Measurements from ENCODE around the gene GAS7. TPM values are rescaled to one million over a fixed set of nuclear protein-coding genes. Genes with fewer than 3 reads are reported as not detected.

The GAS7 gene
- total RNA-seq, 2 donors from 2014 or later: 79.7 to 113 TPM

DNA sequence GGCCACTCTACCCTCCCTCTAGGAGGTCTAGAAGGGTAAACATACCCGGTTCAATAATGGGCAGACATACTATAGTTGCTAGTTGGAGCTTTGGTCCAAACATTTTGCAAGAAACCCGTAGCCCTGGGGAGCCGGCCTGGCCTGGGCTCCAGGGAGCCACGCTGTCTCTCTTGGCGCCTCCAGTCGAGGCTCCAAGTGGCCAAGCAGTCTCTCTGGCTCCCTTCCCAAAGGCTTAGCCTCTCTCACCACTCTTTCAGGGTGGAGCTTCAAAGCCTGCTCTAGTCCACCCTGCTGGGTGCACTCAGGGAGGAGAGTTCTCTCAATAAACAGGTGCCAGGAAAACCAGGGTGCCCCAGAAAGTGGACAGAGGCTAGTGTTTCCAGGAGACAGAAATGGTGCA lies 325.6 kb downstream of the GAS7 start:
- DNase-seq (ENCODE audit: low spot score): no peak
- H3K36me3 ChIP-seq: no peaks in the 10 kb centered on the region
- TF ChIP-seq, protein P1, sequence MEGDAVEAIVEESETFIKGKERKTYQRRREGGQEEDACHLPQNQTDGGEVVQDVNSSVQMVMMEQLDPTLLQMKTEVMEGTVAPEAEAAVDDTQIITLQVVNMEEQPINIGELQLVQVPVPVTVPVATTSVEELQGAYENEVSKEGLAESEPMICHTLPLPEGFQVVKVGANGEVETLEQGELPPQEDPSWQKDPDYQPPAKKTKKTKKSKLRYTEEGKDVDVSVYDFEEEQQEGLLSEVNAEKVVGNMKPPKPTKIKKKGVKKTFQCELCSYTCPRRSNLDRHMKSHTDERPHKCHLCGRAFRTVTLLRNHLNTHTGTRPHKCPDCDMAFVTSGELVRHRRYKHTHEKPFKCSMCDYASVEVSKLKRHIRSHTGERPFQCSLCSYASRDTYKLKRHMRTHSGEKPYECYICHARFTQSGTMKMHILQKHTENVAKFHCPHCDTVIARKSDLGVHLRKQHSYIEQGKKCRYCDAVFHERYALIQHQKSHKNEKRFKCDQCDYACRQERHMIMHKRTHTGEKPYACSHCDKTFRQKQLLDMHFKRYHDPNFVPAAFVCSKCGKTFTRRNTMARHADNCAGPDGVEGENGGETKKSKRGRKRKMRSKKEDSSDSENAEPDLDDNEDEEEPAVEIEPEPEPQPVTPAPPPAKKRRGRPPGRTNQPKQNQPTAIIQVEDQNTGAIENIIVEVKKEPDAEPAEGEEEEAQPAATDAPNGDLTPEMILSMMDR (IDR thresholded peaks at IDR 0.05): no peak
- no peak overlapping the region for H3K27ac ChIP-seq
- no peak overlapping the region for H3K4me3 ChIP-seq
- H3K27me3 ChIP-seq: no peaks in the 10 kb centered on the region
- H3K4me1 ChIP-seq: peaks cover 0 to 6% of the 10 kb centered on the region in 2 donors
- no peaks in the 10 kb centered on the region for H3K9me3 ChIP-seq

DNA sequence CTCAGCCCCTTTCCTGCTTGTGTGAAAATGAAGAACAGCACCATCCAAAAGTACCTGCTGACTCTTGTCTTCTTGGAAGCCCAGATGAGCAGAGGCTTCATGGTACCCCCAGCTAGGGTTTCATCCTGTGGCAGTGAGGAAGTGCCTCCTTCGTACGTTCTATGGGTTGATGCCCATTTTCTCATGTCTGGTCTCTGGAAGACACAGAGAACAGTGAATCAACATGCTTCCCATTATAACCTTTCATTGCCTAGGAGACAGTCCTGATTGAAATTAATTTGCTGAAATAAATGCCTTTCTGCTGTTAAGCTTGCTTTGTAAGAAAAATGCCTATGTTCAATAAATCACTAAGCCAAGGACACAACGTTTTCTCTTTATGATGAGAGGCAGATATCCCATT lies 329.9 kb downstream of the GAS7 start:
- no peaks in the 10 kb centered on the region for H3K36me3 ChIP-seq
- peak; percentile 5 for DNase-seq (ENCODE audit: low spot score)
- H3K4me1 ChIP-seq: no peaks in the 10 kb centered on the region
- no peak overlapping the region for H3K27ac ChIP-seq
- no peaks in the 10 kb centered on the region for H3K9me3 ChIP-seq
- TF ChIP-seq, protein P1 (IDR thresholded peaks at IDR 0.05): no peak
- no peak overlapping the region for H3K4me3 ChIP-seq
- no peaks in the 10 kb centered on the region for H3K27me3 ChIP-seq

DNA sequence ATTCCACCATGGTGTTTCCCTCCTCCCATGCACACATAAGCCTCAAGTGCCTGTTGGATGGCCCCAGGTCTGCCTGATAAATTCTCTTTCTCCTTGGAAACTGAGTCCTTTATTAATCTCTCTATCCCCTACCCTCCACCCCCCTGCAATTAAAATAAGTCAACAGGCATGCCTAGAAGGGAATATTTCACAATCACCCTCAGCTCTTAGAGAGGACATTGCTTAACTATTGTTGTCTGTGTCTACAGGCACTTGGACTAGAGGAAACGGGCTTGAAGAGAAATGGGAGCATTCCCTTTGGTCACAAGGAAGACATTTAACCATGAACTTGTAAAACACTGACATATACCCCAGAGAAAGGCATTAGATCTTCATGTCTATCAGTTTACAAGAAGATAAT lies 332.8 kb downstream of the GAS7 start:
- TF ChIP-seq, protein P1 (IDR thresholded peaks at IDR 0.05): no peak
- no peak for DNase-seq (ENCODE audit: low spot score)

DNA sequence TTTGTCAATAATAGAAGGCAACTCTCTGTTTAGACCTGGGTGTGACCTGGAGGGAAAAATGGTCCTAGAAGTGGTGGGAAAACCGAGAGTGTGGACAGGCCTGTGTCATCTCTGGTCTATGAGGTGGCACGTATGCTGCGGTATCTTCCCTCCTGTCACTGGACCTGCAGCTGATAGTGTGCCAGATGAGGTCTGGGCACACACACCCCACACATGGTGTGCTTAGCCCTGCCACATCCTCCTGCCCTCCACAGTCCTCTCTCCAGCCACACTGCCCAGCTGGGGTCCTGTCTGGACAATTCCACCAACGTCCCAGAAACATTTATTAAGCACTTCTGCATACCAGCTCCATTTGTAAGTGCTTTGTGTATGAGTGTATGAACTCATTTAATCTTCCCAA lies 335.5 kb downstream of the GAS7 start:
- H3K27me3 ChIP-seq: no peaks in the 10 kb centered on the region
- H3K36me3 ChIP-seq: no peaks in the 10 kb centered on the region
- H3K27ac ChIP-seq: no peak overlapping the region
- H3K4me3 ChIP-seq: no peak overlapping the region
- peaks cover 0 to 6% of the 10 kb centered on the region in 2 donors for H3K9me3 ChIP-seq
- TF ChIP-seq, protein P1 (IDR thresholded peaks at IDR 0.05): no peak
- H3K4me1 ChIP-seq: no peaks in the 10 kb centered on the region
- peak; percentile 16 for DNase-seq (ENCODE audit: low spot score)

More for the DNA sequence above, 332.8 kb downstream of the GAS7 start:
- Histone ChIP-seq H3K27ac (no peak overlapping the region), H3K4me3 (no peak overlapping the region), H3K4me1 (no peaks in the 10 kb centered on the region), H3K27me3 (no peaks in the 10 kb centered on the region), H3K9me3 (peaks cover 0 to 6% of the 10 kb centered on the region in 2 donors), H3K36me3 (no peaks in the 10 kb centered on the region)

DNA sequence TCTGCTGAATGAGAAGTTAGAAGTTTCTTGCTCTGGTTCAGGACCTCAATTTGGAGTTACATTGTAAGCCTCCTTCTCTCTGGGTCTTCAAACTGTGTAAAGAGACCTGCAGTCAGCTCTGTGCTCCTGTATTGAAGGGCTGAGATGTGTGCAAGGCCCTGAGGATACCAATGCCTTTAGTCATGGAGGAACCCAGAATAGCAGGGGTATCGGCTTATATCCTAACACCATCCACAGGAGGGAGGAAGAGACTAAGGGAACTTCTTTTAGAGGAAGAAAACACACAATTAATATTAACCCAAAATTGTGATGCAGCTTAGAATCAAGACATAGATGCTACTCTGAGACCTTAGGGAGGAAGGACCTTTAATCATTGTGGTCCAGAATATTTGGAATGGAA lies 336.2 kb downstream of the GAS7 start:
- TF ChIP-seq, protein P1 (IDR thresholded peaks at IDR 0.05): no peak
- peaks cover 0 to 6% of the 10 kb centered on the region in 2 donors for H3K9me3 ChIP-seq
- H3K27me3 ChIP-seq: no peaks in the 10 kb centered on the region
- no peak for DNase-seq (ENCODE audit: low spot score)
- no peaks in the 10 kb centered on the region for H3K36me3 ChIP-seq
- no peaks in the 10 kb centered on the region for H3K4me1 ChIP-seq
- H3K27ac ChIP-seq: no peak overlapping the region
- no peak overlapping the region for H3K4me3 ChIP-seq

DNA sequence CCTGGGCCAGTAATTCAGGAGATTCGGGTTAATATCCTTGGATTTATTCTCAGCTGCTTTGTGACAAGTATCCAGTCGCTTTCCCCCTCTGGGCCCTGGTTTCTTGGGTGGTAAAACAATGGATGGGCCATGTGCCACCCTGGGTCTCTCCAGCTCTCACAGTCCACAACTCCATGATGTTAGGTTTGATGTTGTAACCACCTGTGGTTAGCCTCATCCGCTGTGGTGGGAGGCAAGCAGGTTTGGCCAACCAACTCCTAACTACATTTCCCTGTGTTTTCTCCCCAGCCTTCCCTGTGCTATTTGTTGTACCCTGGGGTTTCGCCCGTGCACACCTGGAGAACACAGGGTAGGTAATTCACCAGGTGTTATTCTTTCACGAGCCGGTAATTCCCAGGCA lies 337.6 kb downstream of the GAS7 start:
- no peak overlapping the region for H3K4me3 ChIP-seq
- H3K4me1 ChIP-seq: no peaks in the 10 kb centered on the region
- DNase-seq (ENCODE audit: low spot score): no peak
- peaks cover 0 to 6% of the 10 kb centered on the region in 2 donors for H3K9me3 ChIP-seq
- H3K27ac ChIP-seq: no peak overlapping the region
- no peaks in the 10 kb centered on the region for H3K27me3 ChIP-seq
- no peaks in the 10 kb centered on the region for H3K36me3 ChIP-seq
- TF ChIP-seq, protein P1 (IDR thresholded peaks at IDR 0.05): no peak

All from right atrium auricular region (tissue), 2 donors.